Gastroesophageal sphincter (tissue), 4 donors: Measurements from ENCODE around the gene SOX4. TPM values are rescaled to one million over a fixed set of nuclear protein-coding genes. Genes with fewer than 3 reads are reported as not detected.
A peak's percentile ranks its signal among the peaks of the same experiment; 100 is the strongest.

ENCODE experiments used
- ATAC-seq: fragments of 150-250 bp; one replicate; pipeline ENCODE4 v1.9.1; 2016; ENCODE audit warnings: mild to moderate bottlenecking, moderate library complexity
- H3K27ac ChIP-seq, 4 donors: fragments of 200-600 bp; sonication (generic) in 3 of 4; 1 replicate in 3 of 4; 2 replicates in 1 of 4; pipeline ENCODE4 v1.5.1; 2016 to 2019
- H3K27me3 ChIP-seq: fragments of 200-600 bp; sonication (generic); one replicate; pipeline ENCODE4 v1.5.1; 2019
- H3K36me3 ChIP-seq, 2 donors: fragments of 200-600 bp; sonication (generic); one replicate each; pipeline ENCODE4 v1.5.1; 2019; ENCODE audit warnings: control low read depth in 1 of 2
- H3K4me1 ChIP-seq, 3 donors: fragments of 200-600 bp; sonication (generic); 1 replicate in 2 of 3; 2 replicates in 1 of 3; pipeline ENCODE4 v1.5.1; 2016 to 2019; ENCODE audit warnings: control low read depth in 2 of 3
- H3K4me3 ChIP-seq, 2 donors: fragments of 200-600 bp; sonication (generic); one replicate each; pipeline ENCODE4 v1.5.1; 2019; ENCODE audit warnings: mild to moderate bottlenecking in 1 of 2, moderate library complexity in 1 of 2
- H3K9me3 ChIP-seq, 3 donors: fragments of 200-600 bp; sonication (generic); one replicate each; pipeline ENCODE4 v1.5.1; 2017 to 2019; ENCODE audit warnings: control low read depth in 2 of 3
- CTCF ChIP-seq, 4 experiments: fragments of 200-600 bp in 2 of 4; fragments of 450-650 bp in 2 of 4; sonication (generic) in 1 of 4; IDR thresholded peaks; one replicate each; pipeline ENCODE4 v1.5.1; 2017 to 2019; ENCODE audit warnings: antibody characterized with exemption in 4 of 4, mild to moderate bottlenecking in 2 of 4, moderate library complexity in 2 of 4
- EP300 ChIP-seq: sonication (generic); formaldehyde crosslinking; IDR thresholded peaks from one replicate; pipeline ENCODE4 v1.6.1; 2017; ENCODE audit warnings: antibody characterized with exemption, mild to moderate bottlenecking
- POLR2A ChIP-seq, 2 donors: fragments of 450-650 bp; IDR thresholded peaks; one replicate each; pipeline ENCODE4 v1.6.1; 2017; ENCODE audit warnings: antibody characterized with exemption in 2 of 2, mild to moderate bottlenecking in 2 of 2, moderate library complexity in 1 of 2
- POLR2AphosphoS5 ChIP-seq: sonication (generic); formaldehyde crosslinking; IDR thresholded peaks from one replicate; pipeline ENCODE4 v1.6.1; 2017; ENCODE audit warnings: antibody characterized with exemption
- WGBS, 2 donors: methylation state at CpG; one replicate each; pipeline ENCODE4 v1.1.5; 2018; ENCODE audit warnings: low coverage in 1 of 2; 5-methylcytosine and 5-hydroxymethylcytosine counted together
- total RNA-seq, 4 donors: library from RNA; depleted of rRNA; stranded (reverse); fragments of >200 nt; gene quantifications; one replicate each; pipeline ENCODE4 v1.1.0, GENCODE V29; 2016

Gene SOX4
- total RNA-seq, 4 donors from 2014 or later: 3.3 to 4.6 (median 4.1) TPM

GRCh38 chr6:21582651-21583050 lies 10.9 kb upstream of the SOX4 start:
- no peak for TF ChIP-seq POLR2A (IDR thresholded peaks at IDR 0.05)
- no peak for TF ChIP-seq POLR2AphosphoS5
- TF ChIP-seq EP300: no peak
- TF ChIP-seq CTCF (IDR thresholded peaks at IDR 0.05): no peak
- peaks cover 0 to 25% (median 0%) of the 10 kb centered on the region in 3 donors for H3K9me3 ChIP-seq
- H3K27ac ChIP-seq: no peak overlapping the region
- H3K36me3 ChIP-seq: no peaks in the 10 kb centered on the region
- ATAC-seq: no peak
- H3K4me1 ChIP-seq: peaks cover 0 to 10% (median 4%) of the 10 kb centered on the region in 3 donors
- no peak overlapping the region for H3K4me3 ChIP-seq
- no peaks in the 10 kb centered on the region for H3K27me3 ChIP-seq

GRCh38 chr6:21586300-21586699 lies 7.3 kb upstream of the SOX4 start:
- no peaks in the 10 kb centered on the region for H3K36me3 ChIP-seq
- no peaks in the 10 kb centered on the region for H3K27me3 ChIP-seq
- peaks cover 0 to 10% (median 0%) of the 10 kb centered on the region in 3 donors for H3K9me3 ChIP-seq
- ATAC-seq: no peak
- TF ChIP-seq POLR2AphosphoS5 (no peak), POLR2A (IDR thresholded peaks at IDR 0.05) (no peak), EP300 (no peak), CTCF (IDR thresholded peaks at IDR 0.05) (no peak)
- H3K4me3 ChIP-seq: no peak overlapping the region
- no peak overlapping the region for H3K27ac ChIP-seq
- 68 to 70% methylated on average over 3 of the region's 3 CpGs for WGBS, 2 donors
- peaks cover 0 to 23% (median 4%) of the 10 kb centered on the region in 3 donors for H3K4me1 ChIP-seq

- Histone ChIP-seq H3K27ac (peak overlapping the region in 3 of 4 donors; percentile 84), H3K27me3 (no peaks in the 10 kb centered on the region), H3K9me3 (peaks cover 0 to 10% (median 0%) of the 10 kb centered on the region in 3 donors), H3K4me3 (peak overlapping the region; percentile 57 to 73), H3K36me3 (no peaks in the 10 kb centered on the region), H3K4me1 (peaks cover 0 to 23% (median 4%) of the 10 kb centered on the region in 3 donors)
- no peak for ATAC-seq
- 0% methylated on average over 3 of the region's 15 CpGs; no CpG with 5 or more reads in 1 of the 2 donors for WGBS, 2 donors
- no peak for TF ChIP-seq POLR2A (IDR thresholded peaks at IDR 0.05)
- TF ChIP-seq EP300: no peak
These were observed 6.8 kb upstream of the SOX4 start for GRCh38 chr6:21586740-21587178.

GRCh38 chr6:21587179-21587960 lies 6.2 kb upstream of the SOX4 start:
- peak; percentile 27 for ATAC-seq
- WGBS, 2 donors: 0% methylated on average over 24 to 25 of the region's 54 CpGs
- no peaks in the 10 kb centered on the region for H3K36me3 ChIP-seq
- H3K9me3 ChIP-seq: peaks cover 0 to 5% (median 0%) of the 10 kb centered on the region in 3 donors
- peak overlapping the region; percentile 57 to 73 for H3K4me3 ChIP-seq
- H3K27ac ChIP-seq: peak overlapping the region in 3 of 4 donors; percentile 84
- H3K27me3 ChIP-seq: no peaks in the 10 kb centered on the region
- H3K4me1 ChIP-seq: peaks cover 0 to 23% (median 4%) of the 10 kb centered on the region in 3 donors
- peak in 2 of 4 experiments; percentile 27 to 28 for TF ChIP-seq CTCF (IDR thresholded peaks at IDR 0.05)
- TF ChIP-seq POLR2A (IDR thresholded peaks at IDR 0.05): peak in 1 of 2 donors; percentile 18
- no peak for TF ChIP-seq POLR2AphosphoS5
- no peak for TF ChIP-seq EP300

- peaks cover 0 to 27% (median 4%) of the 10 kb centered on the region in 3 donors for H3K4me1 ChIP-seq
- peak; percentile 31 for ATAC-seq
- no peaks in the 10 kb centered on the region for H3K27me3 ChIP-seq
- no peak for TF ChIP-seq POLR2AphosphoS5
- no peak for TF ChIP-seq POLR2A (IDR thresholded peaks at IDR 0.05)
- no peak for TF ChIP-seq EP300
- H3K4me3 ChIP-seq: peak overlapping the region; percentile 57 to 73
- H3K27ac ChIP-seq: peak overlapping the region; percentile 52 to 84 (median 84)
- H3K9me3 ChIP-seq: no peaks in the 10 kb centered on the region
- 0% methylated on average over 1 to 3 of the region's 39 CpGs for WGBS, 2 donors
- H3K36me3 ChIP-seq: no peaks in the 10 kb centered on the region
These were observed 5.5 kb upstream of the SOX4 start for GRCh38 chr6:21587961-21588480.
